ENCODE data around the gene KLHL7. TPM values are rescaled to one million over a fixed set of nuclear protein-coding genes. Genes with fewer than 3 reads are reported as not detected.

Gene KLHL7
- total RNA-seq, 3 donors from 2014 or later (not counting 1 experiment from before 2014, with no cell fraction given) = 13.9 to 19.1 (median 14.5) TPM

DNA sequence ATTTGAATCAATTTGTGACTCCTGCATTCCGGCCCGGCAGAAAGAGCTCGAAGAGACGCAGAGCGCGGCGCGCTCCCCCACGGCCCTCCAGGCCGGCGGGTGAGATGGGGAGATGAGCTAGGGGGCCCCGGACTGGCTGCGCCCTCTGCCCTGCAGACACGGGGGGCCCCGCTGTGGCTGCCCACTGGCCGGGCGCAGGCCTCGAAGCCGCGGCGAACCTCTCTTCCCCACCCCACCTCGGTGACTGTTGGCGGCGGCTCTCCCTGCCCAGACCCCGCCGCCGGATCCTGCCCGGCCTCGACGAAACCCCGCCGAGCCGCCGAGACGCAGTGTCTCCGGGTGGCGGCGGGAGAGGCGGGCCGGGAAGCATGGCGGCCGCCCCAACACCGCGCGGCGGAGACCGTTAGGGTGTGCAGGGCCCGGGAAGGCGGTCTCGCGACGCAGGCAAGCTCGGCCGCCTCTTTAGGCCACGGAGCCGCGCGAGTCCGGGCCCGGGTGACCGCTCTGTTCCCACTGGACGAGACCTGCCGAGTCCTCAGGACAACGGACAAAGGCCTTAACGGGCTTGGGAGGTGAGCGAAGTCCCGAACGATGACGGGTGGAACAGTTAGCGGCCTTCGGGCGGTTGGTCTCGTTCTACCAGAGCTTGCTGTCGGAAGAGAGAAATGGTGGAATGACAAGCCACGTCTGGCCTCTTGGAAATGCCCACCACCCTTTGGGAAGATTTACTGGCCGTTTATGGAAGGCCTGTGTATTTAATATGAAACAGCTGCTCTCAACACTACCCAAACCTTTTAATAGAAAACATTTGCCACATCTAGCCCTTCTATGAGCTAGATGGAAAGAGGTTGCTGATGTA is 100.6 kb downstream of the KLHL7 start:
- peaks cover 3% of the 10 kb centered on the region for H3K4me1 ChIP-seq (ENCODE audit: control insufficient read depth, insufficient read depth, low read length)

DNA sequence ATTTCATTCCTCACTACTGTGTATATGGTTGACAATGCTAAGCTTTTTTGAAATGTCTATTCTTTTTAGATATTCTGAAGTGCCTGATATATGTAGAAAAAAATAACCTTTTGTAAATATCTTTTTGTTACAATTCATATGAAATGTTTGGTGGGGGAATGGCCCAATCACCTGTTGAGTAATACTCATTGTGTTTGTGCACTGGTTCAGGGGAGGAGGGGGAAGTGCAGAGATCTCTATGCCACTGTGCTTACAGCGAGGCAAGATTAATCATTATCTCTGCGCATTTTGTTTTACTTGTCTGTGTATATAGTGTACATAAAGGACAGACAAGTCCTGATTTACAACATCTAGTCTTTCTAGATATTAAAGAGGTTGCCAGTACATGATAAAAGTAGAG is 101.4 kb downstream of the KLHL7 start:
- peaks cover 3% of the 10 kb centered on the region for H3K36me3 ChIP-seq (ENCODE audit: control insufficient read depth, insufficient read depth, low read length)
- H3K4me3 ChIP-seq (ENCODE audit: low read length) = no peak overlapping the region
- Mint-ChIP-seq H3K27me3 (ENCODE audit: low read depth in 2 of 2) (peaks cover 15 to 46% of the 10 kb centered on the region in 2 donors), H3K4me1 (no peaks in the 10 kb centered on the region), H3K9me3 (no peaks in the 10 kb centered on the region), H3K36me3 (peaks cover 9% of the 10 kb centered on the region), H3K27ac (no peak overlapping the region), H3K4me3 (no peak overlapping the region)
- 100% methylated on average over 2 of the region's 2 CpGs for WGBS (ENCODE audit: insufficient coverage)
- DNase-seq = no peak
- H3K27ac ChIP-seq (ENCODE audit: low read length) = no peak overlapping the region
- ATAC-seq = no peak
- no peaks in the 10 kb centered on the region for H3K27me3 ChIP-seq (ENCODE audit: control insufficient read depth, insufficient read depth, low read length)
- H3K9me3 ChIP-seq (ENCODE audit: control insufficient read depth, insufficient read depth, low read length) = no peaks in the 10 kb centered on the region
- H3K4me1 ChIP-seq (ENCODE audit: control insufficient read depth, insufficient read depth, low read length) = peaks cover 3% of the 10 kb centered on the region
- TF ChIP-seq, protein P1, sequence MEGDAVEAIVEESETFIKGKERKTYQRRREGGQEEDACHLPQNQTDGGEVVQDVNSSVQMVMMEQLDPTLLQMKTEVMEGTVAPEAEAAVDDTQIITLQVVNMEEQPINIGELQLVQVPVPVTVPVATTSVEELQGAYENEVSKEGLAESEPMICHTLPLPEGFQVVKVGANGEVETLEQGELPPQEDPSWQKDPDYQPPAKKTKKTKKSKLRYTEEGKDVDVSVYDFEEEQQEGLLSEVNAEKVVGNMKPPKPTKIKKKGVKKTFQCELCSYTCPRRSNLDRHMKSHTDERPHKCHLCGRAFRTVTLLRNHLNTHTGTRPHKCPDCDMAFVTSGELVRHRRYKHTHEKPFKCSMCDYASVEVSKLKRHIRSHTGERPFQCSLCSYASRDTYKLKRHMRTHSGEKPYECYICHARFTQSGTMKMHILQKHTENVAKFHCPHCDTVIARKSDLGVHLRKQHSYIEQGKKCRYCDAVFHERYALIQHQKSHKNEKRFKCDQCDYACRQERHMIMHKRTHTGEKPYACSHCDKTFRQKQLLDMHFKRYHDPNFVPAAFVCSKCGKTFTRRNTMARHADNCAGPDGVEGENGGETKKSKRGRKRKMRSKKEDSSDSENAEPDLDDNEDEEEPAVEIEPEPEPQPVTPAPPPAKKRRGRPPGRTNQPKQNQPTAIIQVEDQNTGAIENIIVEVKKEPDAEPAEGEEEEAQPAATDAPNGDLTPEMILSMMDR (IDR thresholded peaks at IDR 0.05) = no peak
- intact Hi-C loops (cut with micrococcal nuclease) = no loop called here

More for the DNA sequence above, 100.6 kb downstream of the KLHL7 start:
- intact Hi-C loops (cut with micrococcal nuclease) = no loop called here
- H3K4me3 ChIP-seq (ENCODE audit: low read length) = no peak overlapping the region
- peak overlapping the region; percentile 8 for H3K27ac ChIP-seq (ENCODE audit: low read length)
- peak in 1 of 2 donors; percentile 11 for DNase-seq
- Mint-ChIP-seq H3K27me3 (ENCODE audit: low read depth in 2 of 2) (peaks cover 14 to 43% of the 10 kb centered on the region in 2 donors), H3K4me1 (no peaks in the 10 kb centered on the region), H3K36me3 (peaks cover 9% of the 10 kb centered on the region), H3K27ac (no peak overlapping the region), H3K4me3 (no peak overlapping the region), H3K9me3 (no peaks in the 10 kb centered on the region)
- peak; percentile 48 to 66 (median 60) for ATAC-seq
- TF ChIP-seq, protein P1 (IDR thresholded peaks at IDR 0.05) = no peak
- WGBS (ENCODE audit: insufficient coverage) = 33% methylated on average over 75 of the region's 76 CpGs
- peaks cover 7% of the 10 kb centered on the region for H3K36me3 ChIP-seq (ENCODE audit: control insufficient read depth, insufficient read depth, low read length)
- no peaks in the 10 kb centered on the region for H3K27me3 ChIP-seq (ENCODE audit: control insufficient read depth, insufficient read depth, low read length)
- no peaks in the 10 kb centered on the region for H3K9me3 ChIP-seq (ENCODE audit: control insufficient read depth, insufficient read depth, low read length)

DNA sequence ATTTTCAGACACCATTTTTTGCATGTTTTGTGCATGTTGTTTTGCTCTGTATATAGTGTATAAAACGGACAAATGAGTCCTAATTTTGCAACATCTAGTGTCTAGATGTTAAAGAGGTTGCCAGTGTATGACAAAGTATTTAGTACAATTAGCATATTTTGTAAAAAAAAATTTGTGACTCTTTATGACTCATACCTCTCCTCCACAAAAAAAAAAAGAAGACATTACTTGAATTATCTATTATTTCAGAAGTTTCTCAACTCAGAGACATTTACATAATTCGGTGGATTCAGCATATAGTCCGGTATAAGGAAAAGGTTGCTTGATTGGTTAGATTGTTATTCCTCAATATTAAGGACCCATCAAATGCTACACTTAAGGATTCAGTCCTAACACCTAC is 102.3 kb downstream of the KLHL7 start:
- no peak overlapping the region for H3K27ac Mint-ChIP-seq

More for the DNA sequence above, 102.3 kb downstream of the KLHL7 start:
- Histone ChIP-seq H3K27me3 (ENCODE audit: control insufficient read depth, insufficient read depth, low read length) (no peaks in the 10 kb centered on the region), H3K9me3 (ENCODE audit: control insufficient read depth, insufficient read depth, low read length) (no peaks in the 10 kb centered on the region), H3K4me3 (ENCODE audit: low read length) (no peak overlapping the region), H3K36me3 (ENCODE audit: control insufficient read depth, insufficient read depth, low read length) (peaks cover 3% of the 10 kb centered on the region), H3K27ac (ENCODE audit: low read length) (no peak overlapping the region), H3K4me1 (ENCODE audit: control insufficient read depth, insufficient read depth, low read length) (peaks cover 3% of the 10 kb centered on the region)
- Mint-ChIP-seq H3K4me3 (no peak overlapping the region), H3K27me3 (ENCODE audit: low read depth in 2 of 2) (peaks cover 20 to 46% of the 10 kb centered on the region in 2 donors), H3K36me3 (peaks cover 9% of the 10 kb centered on the region), H3K9me3 (no peaks in the 10 kb centered on the region), H3K4me1 (no peaks in the 10 kb centered on the region)
- intact Hi-C loops (cut with micrococcal nuclease) = no loop called here
- TF ChIP-seq, protein P1 (IDR thresholded peaks at IDR 0.05) = no peak
- ATAC-seq (no peak), DNase-seq (no peak)
- WGBS (ENCODE audit: insufficient coverage) = 100% methylated on average over 1 of the region's 3 CpGs
